Ecto neural progenitor cell (in vitro differentiated cells): ENCODE measurements around the gene ATP2B3.
A peak's percentile ranks its signal among the peaks of the same experiment; 100 is the strongest.

ENCODE experiments used
- DNase-seq: peaks from one replicate; pipeline ENCODE4 v3.0.0-alpha.2; 2018; ENCODE audit warnings: low spot score

Gene ATP2B3

GRCh38 chrX:153517423-153517822 is at the start of gene ATP2B3:
Gene ATP2B3, plus strand, starts transcription at chrX:153517642. Its CDS starts 18,606 bp downstream, at chrX:153536248.
- no peak for DNase-seq

- no peak for DNase-seq
These were observed 49.3 kb upstream of the ATP2B3 start for GRCh38 chrX:153468008-153468580.

DNA sequence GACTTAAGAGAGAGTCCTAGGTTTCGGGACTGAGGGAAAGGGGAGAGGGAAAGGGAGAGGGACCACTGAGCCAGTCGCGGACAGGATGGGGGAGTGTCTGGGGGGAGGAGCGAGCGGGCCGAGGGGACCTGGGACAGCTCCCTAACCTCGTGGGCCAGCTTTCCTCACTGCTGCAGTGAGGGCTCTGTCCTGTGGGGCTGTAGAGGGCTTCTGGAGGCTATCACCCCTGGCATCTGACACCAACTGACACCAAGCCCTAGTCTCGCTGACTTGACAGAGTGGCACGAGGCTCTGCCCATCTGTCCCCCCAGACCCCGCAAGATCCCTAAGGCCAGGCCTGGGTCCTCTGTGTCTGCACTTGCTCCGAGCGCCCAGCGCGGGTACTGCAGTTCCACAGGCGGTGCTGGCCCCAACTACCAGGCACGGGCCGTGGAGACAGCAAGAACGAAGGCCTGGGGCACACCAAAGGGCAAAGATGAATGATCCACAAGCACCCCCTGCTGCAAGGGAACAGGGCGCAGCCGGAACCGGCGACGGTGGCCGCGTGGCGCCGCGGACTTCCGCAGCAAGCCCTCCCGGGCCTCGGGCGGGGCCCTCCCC is 47.5 kb upstream of the ATP2B3 start:
- peak; percentile 55 for DNase-seq

DNA sequence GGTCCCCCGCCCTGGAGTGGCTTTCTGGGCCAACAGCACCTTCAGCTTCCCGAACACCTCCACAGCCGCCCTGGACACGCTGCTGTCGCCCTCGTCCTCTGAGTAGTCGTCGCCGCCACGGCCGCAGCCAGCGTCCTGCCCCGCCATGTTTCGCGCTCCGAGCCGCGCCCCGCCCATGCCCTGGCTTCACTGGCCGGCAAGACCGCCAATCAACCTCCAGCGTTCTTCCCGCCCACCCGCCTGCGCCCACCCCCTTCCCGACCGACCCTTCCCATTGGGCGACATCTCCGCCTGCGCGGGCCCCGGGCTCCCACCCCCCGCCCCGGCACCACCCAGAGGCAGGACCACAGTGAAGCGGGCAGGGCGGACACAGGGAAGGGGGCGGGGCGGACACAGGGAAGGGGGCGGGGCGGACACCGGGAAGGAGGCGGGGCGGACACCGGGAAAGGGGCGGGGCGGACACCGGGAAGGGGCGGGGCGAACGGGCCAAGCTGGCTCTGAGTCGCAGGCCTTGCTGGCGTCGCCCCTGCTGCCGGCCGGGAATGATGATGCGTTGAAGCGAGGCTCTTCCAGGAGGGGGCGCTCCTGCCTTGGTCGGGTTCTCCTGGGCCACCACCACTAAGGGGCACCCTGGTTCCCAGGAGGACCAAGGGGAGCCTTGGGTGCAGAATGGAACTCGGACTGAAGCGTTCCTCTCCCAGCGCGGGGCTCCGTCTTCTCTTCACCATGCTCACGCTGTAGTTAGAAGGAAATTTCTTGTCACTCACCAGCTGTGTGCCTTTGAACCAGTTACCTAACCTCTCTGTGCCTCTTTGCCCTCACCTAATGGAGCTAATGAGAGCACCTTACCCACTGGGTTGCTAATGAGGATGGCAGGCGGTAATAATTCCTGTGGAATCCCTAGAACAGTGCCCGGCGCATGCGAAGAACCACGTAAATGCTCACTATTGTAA is 46.8 kb upstream of the ATP2B3 start, which contains the start of gene HAUS7:
HAUS7 (minus strand) TSS at position 166 of the 953 bp plus-strand sequence; CDS start at position 147, 19 bp downstream.
- peak; percentile 94 for DNase-seq

DNA sequence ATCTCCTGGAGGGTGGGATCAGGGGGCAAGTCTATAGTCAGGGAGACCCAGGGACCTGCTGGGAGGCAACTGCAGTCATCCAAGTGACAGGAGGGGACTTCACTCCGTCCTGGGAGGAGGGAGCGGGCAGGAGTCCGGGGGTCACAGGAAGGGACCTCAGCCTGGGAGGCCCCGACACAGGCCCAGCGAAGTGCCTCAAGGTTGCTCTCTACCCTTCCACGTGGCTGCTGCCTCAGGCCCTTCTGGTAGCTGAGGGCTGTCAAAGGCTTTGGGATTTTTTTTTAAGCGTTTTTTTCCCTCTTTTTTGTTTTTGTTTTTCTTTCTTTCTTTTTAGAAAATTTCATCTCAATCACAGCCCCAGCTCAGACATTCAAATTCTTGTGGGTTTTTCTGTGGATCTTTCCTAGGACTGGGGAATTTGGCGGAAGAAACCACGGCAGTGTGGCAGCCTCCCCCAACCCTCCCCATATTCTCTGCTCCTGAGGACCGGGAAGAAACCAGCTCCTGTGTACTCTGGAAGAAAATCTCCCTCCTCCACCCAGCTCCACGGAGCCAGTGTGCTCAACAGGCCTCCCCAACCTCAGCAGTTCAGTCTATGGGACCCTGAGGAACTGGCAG is 45.7 kb upstream of the ATP2B3 start:
- DNase-seq: no peak

DNA sequence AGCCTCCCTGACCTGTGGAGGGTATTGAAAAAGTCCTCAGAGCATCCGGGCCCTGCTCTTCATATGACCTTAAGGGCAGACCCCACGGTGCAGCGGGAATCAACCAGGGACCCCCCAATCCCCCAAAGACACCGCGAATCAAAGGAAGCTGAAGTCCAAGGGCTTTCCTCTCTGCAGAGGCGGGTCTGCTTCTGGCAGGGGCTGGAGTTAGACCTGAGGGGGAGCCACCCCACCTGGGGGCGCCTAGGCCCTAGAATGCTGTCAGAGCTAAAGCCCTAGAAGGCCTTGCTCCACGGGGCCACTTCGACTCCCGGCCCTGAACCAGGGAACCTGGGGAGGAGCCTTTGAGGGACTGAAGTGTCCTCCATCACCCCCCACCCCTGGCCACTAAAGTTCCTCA is 44.3 kb upstream of the ATP2B3 start:
- no peak for DNase-seq

DNA sequence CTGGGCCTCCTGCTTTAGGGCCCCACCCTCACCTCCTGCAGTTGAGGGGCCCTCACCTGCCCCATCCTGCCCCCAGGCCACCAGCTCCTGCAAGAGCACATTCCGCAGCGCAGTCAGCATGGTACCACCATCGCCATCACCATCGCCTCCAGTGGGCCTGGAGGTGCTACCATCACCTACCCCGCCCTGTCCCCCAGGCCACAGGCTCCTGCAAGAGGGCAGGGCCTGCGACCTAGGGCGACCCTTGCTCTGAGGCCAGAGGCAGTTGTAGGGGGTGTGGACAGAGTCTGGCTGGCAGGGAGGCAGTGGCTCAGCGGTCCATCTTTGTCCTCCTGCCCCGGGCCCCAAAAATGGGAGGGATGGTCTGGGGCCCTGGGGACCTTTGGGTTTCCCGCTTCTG is 43.2 kb upstream of the ATP2B3 start:
- no peak for DNase-seq

DNA sequence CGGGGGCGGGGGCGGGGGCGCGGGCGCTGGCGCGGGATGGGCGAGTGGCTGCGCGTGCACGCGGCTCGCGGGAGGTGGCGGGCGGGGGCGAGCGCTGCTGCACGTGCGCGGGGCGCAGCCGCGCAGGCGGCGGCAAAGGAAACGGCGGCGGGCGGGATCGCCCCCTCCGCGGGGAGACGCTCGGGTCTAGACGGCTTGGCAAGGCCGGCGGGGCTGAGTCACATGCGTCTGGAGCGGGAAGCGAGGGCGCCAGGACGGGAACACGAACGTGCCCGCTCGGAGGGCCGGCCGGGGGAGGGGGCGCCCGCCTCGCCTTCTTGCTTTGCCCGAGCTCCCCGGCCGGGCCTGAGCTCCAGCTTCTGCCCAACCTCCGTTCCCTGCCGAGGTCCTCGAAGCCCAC is 42.7 kb upstream of the ATP2B3 start:
- no peak for DNase-seq

GRCh38 chrX:153475271-153475670 is 42.2 kb upstream of the ATP2B3 start:
- no peak for DNase-seq

- DNase-seq: no peak
These were observed 41.6 kb upstream of the ATP2B3 start for GRCh38 chrX:153475751-153476281.

- no peak for DNase-seq
These were observed 40.6 kb upstream of the ATP2B3 start for GRCh38 chrX:153476666-153477363.

- no peak for DNase-seq
These were observed 40.0 kb upstream of the ATP2B3 start for GRCh38 chrX:153477364-153477857.

DNA sequence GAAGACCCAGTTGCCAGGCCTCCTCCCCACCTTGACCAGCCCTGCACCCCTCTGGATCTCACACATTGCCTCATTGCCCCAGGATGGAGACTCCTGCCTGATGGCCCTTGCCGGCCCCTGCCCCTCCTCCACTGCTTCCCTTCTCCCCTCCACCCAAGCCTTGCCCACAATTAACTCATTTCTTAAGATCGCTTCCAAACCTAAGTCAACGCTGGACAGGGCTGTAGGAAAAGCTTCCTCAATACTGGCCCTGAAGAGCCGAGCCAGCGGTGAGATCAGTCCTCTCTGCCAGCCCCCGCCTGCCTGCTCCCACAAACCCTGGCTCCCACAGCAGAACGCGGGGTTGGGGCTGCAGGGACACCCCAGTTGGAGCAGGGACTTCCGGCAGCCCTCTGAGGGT is 39.5 kb upstream of the ATP2B3 start:
- DNase-seq: no peak

GRCh38 chrX:153478746-153479145 is 38.7 kb upstream of the ATP2B3 start:
- no peak for DNase-seq

DNA sequence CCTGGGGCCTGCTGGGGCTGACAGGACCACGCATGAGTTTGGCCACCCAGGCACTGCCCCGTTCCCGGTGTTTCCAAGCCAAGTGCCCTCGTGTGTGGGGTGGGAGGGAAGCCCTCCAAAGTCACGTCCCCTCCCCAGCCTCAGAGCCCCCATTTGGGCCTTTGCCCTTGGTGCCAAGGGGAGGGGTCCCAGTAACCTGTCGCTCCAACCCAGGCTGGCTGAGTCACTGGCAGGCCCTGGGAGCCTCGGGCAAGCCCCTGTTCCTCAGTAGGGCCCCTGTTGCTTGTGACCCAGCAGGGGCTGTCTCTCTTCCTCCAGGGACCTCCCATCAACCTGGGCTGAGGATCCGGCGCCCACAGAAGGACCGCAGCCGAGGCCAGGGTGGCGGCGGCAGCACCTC is 36.4 kb upstream of the ATP2B3 start:
- DNase-seq: no peak

- DNase-seq: no peak
These were observed 34.9 kb upstream of the ATP2B3 start for GRCh38 chrX:153482376-153483015.

DNA sequence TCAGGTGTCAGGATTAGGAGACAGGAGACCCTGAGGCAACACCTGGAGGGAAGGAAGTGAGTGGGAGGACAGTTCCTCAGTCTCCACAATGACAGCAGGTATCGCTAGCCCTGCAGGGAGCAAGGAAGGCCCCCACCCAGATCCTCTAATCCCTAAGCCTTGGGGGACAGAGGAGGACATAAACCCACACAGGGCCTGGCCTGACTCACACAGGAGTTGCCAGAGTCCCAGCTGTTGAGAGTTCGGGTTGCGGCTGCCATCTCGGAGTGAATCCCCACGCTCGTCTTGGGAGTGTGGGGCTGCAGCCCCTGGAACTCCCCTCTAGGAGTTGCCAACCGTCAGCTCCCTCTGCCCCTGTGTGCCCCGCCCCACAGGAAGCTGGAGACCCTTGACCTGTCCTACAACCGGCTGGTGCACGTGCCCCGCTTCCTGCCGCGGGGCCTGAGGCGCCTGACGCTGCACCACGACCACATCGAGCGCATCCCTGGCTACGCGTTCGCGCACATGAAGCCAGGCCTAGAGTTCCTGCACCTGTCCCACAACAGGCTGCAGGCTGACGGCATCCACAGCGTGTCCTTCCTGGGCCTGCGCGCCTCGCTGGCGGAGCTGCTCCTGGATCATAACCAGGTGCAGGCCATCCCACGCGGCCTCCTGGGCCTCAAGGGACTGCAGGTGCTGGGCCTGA is 31.9 kb upstream of the ATP2B3 start:
- no peak for DNase-seq

GRCh38 chrX:153486171-153486570 is 31.3 kb upstream of the ATP2B3 start:
- DNase-seq: no peak

- DNase-seq: no peak
These were observed 29.8 kb upstream of the ATP2B3 start for GRCh38 chrX:153487590-153488071.
